Head of caudate nucleus (tissue), 42 donors: Measurements from ENCODE around the gene CCDC180.
A peak's percentile ranks its signal among the peaks of the same experiment; 100 is the strongest.
"Not testable (repeated sequence)": the region's sequence is repeated elsewhere in the genome, so short reads cannot be mapped to it uniquely, and the experiment has no call there.

Source experiments
- DNase-seq, 42 donors: peaks; one replicate each; pipeline versions ENCODE4 v3.0.0 to v3.0.0-alpha.2; 2020 to 2021; ENCODE audit warnings: mixed read lengths in 7 of 42
- intact Hi-C: fragments of 100-400 bp; cut with DNase I; formaldehyde crosslinking; loops from one replicate; pipeline ENCODE4 v1.15.0; 2022

The CCDC180 gene

GRCh38 chr9:97309260-97309659 lies 1.8 kb downstream of the CCDC180 start:
- intact Hi-C loops, result no loop called here

DNA sequence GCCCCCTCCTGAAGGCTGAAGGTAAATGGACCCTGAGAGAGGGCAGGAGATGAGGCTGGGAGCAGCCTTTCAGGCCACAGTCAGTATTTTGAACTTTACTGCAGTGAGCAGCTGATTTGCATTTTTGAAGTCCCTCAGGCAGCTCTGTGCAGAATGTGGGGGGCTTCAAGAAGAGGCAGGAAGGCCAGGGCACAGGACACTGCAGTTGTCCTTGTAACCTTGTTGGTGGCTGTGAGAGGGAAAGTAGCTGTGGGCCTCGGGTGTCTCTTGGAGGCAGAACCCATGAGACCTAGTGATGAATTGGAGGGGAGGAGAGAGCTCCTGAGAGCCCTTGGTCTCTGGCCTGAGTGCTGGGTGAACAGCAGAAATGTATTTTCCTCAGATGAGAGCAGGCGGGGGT lies 2.6 kb downstream of the CCDC180 start:
- intact Hi-C loops, result no loop called here
- no peak for DNase-seq

More at GRCh38 chr9:97309260-97309659, 1.8 kb downstream of the CCDC180 start:
- DNase-seq, result peak in 1 of 42 donors; percentile 21

DNA sequence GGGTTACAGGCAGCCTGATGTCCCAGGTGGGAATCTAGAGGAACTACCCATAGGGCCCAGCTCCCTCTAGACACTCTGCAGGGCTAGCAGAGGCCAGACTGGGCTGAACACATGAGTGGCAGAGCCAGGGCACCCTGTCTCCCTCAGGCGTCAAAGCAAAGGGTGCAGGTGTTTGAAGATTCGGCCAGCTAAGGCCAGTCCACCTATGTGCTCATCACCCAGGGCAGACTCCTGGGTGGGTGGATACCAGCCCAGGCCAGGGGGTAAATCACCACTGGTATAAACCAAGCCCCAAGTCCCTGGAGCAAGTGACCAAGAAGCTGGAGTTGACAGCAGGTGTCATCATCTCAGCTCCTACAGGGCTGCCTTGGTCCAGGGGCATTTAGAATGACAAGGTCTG lies 3.4 kb downstream of the CCDC180 start:
- intact Hi-C loops, result no loop called here
- DNase-seq, result peak in 1 of 42 donors; percentile 23

- peak in 4 of 42 donors; percentile 11 to 36 (median 24) for DNase-seq
- intact Hi-C loops, result no loop called here
Observed at GRCh38 chr9:97311798-97312500, 4.5 kb downstream of the CCDC180 start.

DNA sequence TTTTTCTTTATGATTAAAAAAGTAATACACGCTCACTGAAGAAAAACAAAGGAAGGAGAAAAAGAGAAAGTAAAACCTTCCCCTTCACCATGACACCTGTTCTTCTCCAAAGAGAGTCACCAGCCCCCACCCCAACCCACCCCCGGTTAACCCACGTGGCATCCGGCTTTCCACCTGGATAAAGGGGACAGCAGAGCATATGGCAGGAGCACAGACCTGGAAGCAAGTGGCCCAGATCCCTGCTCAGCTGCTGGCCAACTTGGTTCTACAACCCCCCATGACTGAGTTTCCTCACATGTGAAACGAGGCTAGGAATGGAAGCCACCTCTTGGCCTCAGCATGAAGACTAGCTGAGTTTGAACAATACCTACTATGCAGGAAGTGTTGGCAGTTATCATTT lies 5.1 kb downstream of the CCDC180 start:
- intact Hi-C loops, result no loop called here
- DNase-seq, result peak in 1 of 42 donors; percentile 30

DNA sequence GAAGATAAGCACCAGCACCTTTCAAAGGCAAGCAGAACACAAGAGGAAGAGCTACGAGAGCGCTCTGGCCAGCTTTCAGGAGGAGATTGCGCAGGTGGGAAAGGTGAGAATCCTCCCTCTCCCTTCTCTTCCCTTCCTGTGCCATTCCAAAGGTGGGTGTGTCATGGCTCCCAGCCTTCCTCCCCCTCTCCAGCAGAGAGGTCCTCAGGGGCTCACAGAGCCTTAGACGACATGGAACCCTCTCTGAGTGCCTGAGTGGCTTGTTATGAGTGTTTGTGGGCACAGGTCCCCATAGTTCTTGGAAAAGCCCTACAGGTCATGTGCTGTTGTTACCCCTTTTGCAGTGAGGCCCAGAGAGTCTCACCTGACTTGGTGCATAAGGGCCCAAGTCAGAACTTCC lies 5.8 kb downstream of the CCDC180 start:
- DNase-seq, result peak in 1 of 42 donors; percentile 17
- intact Hi-C loops, result no loop called here

DNA sequence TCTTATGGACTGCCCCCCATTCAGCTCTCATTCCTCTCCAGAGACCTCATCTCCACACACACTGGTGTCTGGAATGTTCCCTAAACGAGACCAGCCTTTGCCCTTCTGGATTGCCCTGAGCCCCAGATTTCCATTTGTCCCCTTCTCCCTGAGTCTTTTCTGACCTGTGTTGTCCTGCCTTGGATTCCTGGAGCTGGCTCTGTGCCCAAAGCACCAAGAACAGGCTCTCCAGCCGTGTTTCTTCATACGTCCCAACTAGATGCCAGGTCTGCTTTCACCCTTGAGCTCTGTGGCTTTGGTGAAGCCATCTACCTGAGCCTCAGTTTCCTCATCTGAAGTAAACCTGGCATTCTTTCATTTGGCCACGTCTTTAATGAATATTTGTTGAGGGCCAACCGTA lies 6.3 kb downstream of the CCDC180 start:
- no peak for DNase-seq
- intact Hi-C loops, result no loop called here

- intact Hi-C loops, result no loop called here
- no peak for DNase-seq
Observed at GRCh38 chr9:97314503-97314902, 7.0 kb downstream of the CCDC180 start.

GRCh38 chr9:97315550-97315949 lies 8.1 kb downstream of the CCDC180 start:
- no peak for DNase-seq
- intact Hi-C loops, result no loop called here

DNA sequence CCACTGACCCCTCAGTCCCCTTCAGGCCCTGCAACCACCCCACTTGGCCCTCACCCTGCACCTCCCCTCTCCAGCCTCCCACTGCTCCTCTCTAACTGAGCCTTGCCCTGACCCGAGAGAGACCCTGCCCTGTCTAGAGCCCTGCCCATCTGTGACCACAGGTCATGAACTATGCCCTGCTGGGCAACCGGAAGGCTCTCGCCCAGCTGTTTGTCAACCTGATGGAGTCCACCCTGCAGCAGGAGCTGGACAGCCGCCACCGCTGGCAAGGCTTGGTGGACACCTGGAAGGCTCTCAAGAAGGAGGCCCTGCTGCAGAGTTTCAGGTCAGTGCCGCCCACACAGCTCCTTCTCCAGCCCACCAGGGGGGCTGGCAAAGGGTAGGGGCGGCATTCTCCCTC lies 9.4 kb downstream of the CCDC180 start:
- no peak for DNase-seq
- intact Hi-C loops, result no loop called here

GRCh38 chr9:97318433-97318832 lies 11.0 kb downstream of the CCDC180 start:
- intact Hi-C loops, result no loop called here
- DNase-seq, result no peak

DNA sequence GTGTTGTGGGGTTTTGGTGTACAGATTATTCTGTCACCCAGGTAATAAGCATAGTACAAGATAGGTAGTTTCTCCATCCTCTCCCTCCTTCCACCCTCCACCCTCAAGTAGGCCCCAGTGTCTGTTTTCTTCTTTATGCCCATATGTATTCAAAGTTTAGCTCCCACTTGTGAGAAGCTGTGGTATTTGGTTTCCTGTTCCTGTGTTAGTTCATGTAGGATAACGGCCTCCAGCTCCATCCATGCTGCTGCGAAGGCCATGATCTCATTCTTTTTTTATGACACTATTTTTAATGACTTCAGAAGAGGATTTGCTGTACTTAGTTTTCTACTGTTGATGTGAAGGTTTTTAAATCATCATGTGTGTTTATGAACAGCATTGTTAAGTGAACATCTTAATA lies 11.9 kb downstream of the CCDC180 start:
- DNase-seq, result no peak
- intact Hi-C loops, result no loop called here

GRCh38 chr9:97320080-97320642 lies 12.7 kb downstream of the CCDC180 start:
- DNase-seq, result no peak
- intact Hi-C loops, result no loop called here

DNA sequence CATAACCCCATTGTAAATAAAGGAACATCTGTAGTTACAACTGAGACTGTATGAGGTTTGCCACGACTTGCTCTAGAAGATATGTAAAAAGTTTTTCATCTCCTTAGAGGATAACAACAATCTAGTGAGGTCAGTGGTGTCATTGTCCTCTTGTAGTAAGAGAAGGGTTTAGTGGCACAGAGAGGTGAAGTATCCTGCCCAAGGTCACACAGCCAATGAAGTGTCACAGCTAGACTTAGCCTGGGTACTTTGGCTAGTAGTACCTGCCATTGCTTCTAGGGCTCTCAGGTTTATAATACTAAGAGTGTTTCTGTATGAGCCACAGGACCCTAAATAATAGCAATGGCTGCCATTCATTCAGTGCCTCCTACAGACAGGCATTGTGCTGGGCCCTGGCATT lies 13.8 kb downstream of the CCDC180 start:
- intact Hi-C loops, result no loop called here
- DNase-seq, result no peak

GRCh38 chr9:97321691-97322090 lies 14.2 kb downstream of the CCDC180 start:
- intact Hi-C loops, result no loop called here
- no peak for DNase-seq

DNA sequence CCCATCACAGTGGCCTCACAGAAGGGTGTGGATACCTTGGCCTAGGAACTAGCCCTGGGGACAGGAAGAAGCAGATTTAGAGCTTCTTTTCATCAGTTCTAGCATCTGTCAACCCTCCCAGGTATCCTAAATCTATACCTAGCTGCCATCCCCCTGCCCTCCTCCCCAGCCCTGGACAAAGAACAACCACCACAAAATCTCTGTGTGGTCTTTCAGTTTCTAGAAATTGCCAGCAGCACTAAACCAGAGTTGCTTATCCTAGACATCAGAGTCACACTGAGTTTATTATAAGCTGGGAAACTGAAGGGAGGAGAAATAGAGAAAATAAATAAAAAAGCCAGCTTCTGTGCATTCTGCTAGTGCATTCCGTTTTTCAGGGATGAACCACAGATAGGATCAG lies 14.6 kb downstream of the CCDC180 start:
- no peak for DNase-seq
- intact Hi-C loops, result no loop called here

- DNase-seq, result no peak
- intact Hi-C loops, result no loop called here
Observed at GRCh38 chr9:97324954-97325353, 17.5 kb downstream of the CCDC180 start.

- DNase-seq, result no peak
- intact Hi-C loops, result no loop called here
Observed at GRCh38 chr9:97327562-97327961, 20.1 kb downstream of the CCDC180 start.

- intact Hi-C loops, result no loop called here
Observed at GRCh38 chr9:97332993-97333392, 25.5 kb downstream of the CCDC180 start.

DNA sequence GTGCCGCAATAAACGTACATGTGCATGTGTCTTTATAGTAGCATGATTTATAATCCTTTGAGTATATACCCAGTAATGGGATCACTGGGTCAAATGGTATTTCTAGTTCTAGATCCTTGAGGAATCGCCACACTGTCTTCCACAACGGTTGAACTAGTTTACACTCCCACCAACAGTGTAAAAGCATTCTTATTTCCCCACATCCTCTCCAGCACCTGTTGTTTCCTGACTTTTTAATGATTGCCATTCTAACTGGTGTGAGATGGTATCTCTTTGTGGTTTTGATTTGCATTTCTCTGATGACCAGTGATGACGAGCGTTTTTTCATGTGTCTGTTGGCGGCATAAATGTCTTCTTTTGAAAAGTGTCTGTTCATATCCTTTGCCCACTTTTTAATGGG lies 28.2 kb downstream of the CCDC180 start:
- intact Hi-C loops, DNase-seq: not testable (repeated sequence)

More at GRCh38 chr9:97332993-97333392, 25.5 kb downstream of the CCDC180 start:
- DNase-seq, result no peak

DNA sequence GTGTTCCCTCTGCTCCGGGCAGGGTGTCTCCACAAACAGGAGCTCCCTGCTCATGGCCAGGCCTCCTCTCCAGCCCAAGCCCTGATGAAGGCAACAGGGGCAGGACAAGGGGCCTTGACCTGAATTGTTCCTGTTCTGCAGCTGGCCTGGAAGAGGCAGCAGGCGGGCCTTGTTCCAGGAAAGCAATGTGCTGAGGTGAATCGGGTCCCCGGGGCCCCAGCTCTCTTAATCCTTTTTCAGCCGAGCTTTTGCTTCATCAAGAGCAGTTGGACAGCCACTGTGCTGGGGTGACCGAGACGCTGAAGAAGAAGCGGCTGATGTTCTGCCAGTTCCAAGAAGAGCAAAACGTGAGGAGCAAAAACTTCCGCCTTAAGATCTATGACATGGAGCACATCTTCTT lies 41.4 kb downstream of the CCDC180 start:
- no peak for DNase-seq
- intact Hi-C loops, result no loop called here
